ENCODE results near the gene MASP1. TPM values are rescaled to one million over a fixed set of nuclear protein-coding genes. Genes with fewer than 3 reads are reported as not detected.

The MASP1 gene
- total RNA-seq, 1 donor from 2014 or later, result not detected

DNA sequence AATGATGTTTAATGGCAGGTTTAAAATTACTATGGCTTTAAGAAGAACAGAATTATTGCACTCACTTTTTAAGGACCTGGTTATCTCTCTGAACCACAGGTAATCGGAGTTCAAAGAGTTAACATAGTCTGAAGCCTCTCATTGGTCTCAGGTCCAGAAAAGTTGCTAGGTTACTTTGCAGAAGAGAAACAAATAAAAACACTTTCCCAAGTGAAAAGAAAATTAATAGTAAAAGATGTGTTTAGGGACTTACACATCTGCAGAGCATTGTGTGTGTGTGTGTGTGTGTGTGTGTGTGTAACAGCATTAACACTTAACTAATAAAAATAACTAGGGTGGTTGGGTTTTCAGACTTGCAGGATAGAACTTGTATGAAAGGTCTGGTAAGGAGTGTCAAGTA, 1.0 kb downstream of the MASP1 start:
- H3K4me1 Mint-ChIP-seq (ENCODE audit: low read depth), result no peaks in the 10 kb centered on the region
- DNase-seq (ENCODE audit: low spot score), result no peak
- no peak overlapping the region for H3K4me3 Mint-ChIP-seq
- intact Hi-C loops (cut with micrococcal nuclease), result no loop called here
- peaks cover 28% of the 10 kb centered on the region for H3K27me3 Mint-ChIP-seq (ENCODE audit: insufficient read depth)
- no peaks in the 10 kb centered on the region for H3K9me3 Mint-ChIP-seq
- H3K27ac Mint-ChIP-seq, result no peak overlapping the region
- no peaks in the 10 kb centered on the region for H3K36me3 Mint-ChIP-seq (ENCODE audit: low read depth)

DNA sequence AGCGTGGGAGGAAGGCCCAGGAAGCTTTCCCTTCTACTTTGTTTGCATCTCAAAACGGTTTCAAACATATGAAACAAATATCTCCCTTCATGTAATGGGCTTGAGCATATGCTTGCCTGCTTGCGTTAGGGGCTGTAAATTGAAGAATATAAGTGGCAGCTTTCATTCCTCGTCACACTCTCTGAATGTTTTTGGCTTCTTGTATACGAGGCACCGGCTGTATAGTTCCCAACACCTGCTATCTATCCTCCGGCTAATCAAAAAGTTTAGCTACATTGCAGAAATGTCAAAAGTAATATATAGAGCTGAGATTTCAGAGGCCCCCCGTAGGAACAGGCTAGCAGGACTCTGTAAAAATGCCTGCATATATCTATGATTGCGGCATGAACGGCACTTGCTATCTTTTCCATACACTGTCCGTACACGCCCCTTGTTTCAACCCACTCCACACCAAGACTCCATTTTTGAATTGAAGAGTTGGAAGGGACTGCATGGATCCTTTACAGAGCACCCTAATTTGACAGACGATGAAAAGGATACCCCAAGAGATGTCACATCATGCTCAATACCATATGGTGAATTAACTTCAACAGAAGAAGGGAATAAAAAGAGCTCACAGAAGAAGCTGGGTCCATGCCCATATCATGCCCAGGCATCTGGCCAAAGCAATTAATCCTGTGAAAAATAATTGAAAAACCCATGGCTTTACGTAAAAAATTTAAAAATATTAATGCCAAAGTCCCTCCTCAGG, 2.5 kb downstream of the MASP1 start:
- Mint-ChIP-seq H3K4me1 (ENCODE audit: low read depth) (no peaks in the 10 kb centered on the region), H3K27me3 (ENCODE audit: insufficient read depth) (peaks cover 27% of the 10 kb centered on the region), H3K4me3 (no peak overlapping the region), H3K36me3 (ENCODE audit: low read depth) (no peaks in the 10 kb centered on the region), H3K9me3 (no peaks in the 10 kb centered on the region), H3K27ac (no peak overlapping the region)
- intact Hi-C loops (cut with micrococcal nuclease), result no loop called here
- no peak for DNase-seq (ENCODE audit: low spot score)

DNA sequence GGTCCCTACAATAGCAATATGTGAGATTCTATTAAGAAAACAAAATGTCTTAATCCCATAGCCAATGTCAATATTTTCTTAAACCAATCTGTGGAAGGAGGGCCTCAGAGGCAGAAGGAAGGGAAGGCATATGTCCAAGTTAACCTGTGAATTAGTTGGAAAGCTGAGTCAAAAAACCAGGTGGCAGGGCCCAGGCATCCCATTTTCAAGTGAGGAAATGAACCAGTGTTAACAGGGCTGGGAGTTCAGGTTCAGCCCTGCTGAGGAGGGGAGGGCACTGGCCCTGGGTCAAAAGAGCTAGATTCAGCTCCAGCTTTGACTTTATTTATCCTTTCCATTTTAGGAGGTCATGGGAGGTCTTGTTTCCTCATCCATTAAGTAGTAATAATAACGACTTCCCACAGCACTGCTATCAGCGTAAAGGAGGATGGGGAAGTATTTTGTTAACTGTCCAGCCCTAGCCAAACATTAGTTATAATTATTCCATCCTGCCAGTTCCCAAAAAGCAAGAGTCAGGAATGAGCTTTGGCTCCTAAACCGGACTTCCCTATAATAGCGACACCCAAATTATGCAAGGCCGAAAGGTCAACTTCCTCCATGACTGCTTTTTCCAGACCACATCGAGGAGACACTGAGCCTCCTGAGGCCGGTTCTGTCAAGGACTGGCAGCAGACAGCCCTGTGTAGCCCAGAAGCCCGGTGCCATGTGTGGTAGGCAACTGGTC, 3.2 kb downstream of the MASP1 start:
- intact Hi-C loops (cut with micrococcal nuclease), result no loop called here
- Mint-ChIP-seq H3K4me1 (ENCODE audit: low read depth) (no peaks in the 10 kb centered on the region), H3K27ac (no peak overlapping the region), H3K36me3 (ENCODE audit: low read depth) (no peaks in the 10 kb centered on the region), H3K4me3 (no peak overlapping the region), H3K9me3 (no peaks in the 10 kb centered on the region), H3K27me3 (ENCODE audit: insufficient read depth) (peaks cover 23% of the 10 kb centered on the region)
- no peak for DNase-seq (ENCODE audit: low spot score)

DNA sequence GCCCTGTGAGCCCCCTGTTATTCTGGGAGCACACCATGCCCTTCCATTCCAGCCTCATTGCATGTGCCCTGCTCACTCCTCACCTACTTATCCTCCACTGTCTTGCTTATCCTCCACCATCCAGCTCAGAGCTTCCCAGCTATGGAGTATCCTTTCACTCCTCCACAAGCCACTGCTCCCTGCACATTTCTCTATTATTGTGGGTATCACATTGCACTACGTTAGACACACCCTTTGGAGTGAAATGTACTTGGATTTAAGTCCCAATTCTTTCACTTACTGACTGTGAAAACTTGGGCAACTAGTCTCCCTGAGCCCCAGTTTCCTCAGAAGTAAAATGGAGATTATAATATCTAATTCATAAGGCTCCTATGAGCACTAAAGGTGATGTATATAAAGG, 4.3 kb downstream of the MASP1 start:
- H3K27me3 Mint-ChIP-seq (ENCODE audit: insufficient read depth), result peaks cover 26% of the 10 kb centered on the region
- H3K4me3 Mint-ChIP-seq, result no peak overlapping the region
- H3K4me1 Mint-ChIP-seq (ENCODE audit: low read depth), result no peaks in the 10 kb centered on the region
- no peak overlapping the region for H3K27ac Mint-ChIP-seq
- no peaks in the 10 kb centered on the region for H3K36me3 Mint-ChIP-seq (ENCODE audit: low read depth)
- no peaks in the 10 kb centered on the region for H3K9me3 Mint-ChIP-seq
- no peak for DNase-seq (ENCODE audit: low spot score)
- intact Hi-C loops (cut with micrococcal nuclease), result no loop called here

DNA sequence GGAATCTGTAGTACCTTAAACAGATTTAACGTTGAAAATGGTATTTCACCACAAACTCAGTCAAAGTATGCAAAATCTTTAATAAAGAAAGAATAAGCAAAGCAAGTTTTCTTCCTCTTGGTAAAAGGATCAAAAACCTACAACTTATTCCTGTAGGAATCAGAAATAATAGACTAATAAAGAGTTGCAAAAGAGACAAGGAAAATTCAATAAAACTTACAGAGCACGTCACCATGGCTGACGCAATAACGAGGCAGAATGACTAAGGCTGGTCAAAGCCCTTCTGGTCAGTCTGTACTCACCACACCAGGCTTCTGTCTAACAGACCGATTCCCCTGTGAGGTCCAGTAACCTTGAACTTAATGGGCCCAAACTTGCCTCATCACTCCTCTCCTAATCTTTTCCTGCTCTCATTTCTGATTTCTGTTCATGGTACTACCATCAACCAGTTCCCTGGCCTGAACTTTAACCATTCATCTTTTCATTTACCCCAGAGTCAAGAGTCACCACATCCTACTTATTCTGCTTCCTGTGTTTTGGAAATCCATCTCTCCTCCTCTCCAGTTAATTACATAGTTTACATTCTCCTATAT, 5.0 kb downstream of the MASP1 start:
- Mint-ChIP-seq H3K36me3 (ENCODE audit: low read depth) (no peaks in the 10 kb centered on the region), H3K4me3 (no peak overlapping the region), H3K4me1 (ENCODE audit: low read depth) (no peaks in the 10 kb centered on the region), H3K27me3 (ENCODE audit: insufficient read depth) (peaks cover 24% of the 10 kb centered on the region), H3K9me3 (no peaks in the 10 kb centered on the region), H3K27ac (no peak overlapping the region)
- intact Hi-C loops (cut with micrococcal nuclease), result no loop called here
- DNase-seq (ENCODE audit: low spot score), result no peak

DNA sequence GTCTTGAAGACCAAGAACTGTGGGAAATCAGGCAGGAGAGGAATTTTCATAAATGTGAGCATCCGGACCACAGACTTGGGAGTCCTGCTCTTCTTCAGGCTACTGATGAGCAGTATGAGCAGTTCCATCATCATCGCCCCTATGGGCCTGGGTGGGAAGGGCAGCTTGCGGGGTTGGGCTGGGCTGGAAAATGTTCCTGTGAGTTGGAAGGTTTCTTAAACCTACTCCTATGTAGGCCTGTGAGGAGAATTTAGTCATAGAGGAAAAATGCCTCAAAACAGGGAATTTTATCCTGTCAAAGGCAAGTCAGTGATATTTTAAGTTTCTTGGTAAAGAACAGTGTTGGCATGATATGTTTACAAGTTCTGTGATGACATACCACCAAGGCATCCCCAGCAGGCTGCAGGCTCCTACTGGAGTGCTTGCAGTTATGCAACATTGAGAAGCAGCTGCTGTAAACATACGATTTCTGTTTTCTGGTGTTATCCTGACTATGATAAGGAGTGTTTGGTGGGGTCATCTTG, 10.3 kb downstream of the MASP1 start:
- no peak overlapping the region for H3K27ac Mint-ChIP-seq
- intact Hi-C loops (cut with micrococcal nuclease), result no loop called here
- H3K4me1 Mint-ChIP-seq (ENCODE audit: low read depth), result no peaks in the 10 kb centered on the region
- no peaks in the 10 kb centered on the region for H3K9me3 Mint-ChIP-seq
- DNase-seq (ENCODE audit: low spot score), result no peak
- peaks cover 4% of the 10 kb centered on the region for H3K27me3 Mint-ChIP-seq (ENCODE audit: insufficient read depth)
- H3K4me3 Mint-ChIP-seq, result no peak overlapping the region
- H3K36me3 Mint-ChIP-seq (ENCODE audit: low read depth), result no peaks in the 10 kb centered on the region

DNA sequence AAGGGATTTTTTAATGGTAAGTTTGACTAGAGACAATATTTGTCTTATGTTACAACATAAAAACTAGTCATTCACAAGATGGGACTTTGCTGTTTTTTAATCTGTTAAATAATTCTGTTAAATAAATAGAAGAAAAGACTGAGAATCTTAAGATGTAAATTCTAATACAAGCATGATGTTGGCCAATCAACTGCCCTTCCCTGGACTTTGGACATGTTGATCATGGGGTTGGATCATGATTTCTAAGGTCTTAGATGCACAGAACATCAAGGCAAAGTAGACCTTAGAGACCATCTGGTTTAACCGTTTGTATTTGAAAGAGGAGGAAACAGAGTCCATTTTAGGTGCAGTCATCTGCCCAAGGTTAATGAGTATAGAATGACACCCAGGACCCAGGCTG, 10.9 kb downstream of the MASP1 start:
- H3K36me3 Mint-ChIP-seq (ENCODE audit: low read depth), result no peaks in the 10 kb centered on the region
- H3K27ac Mint-ChIP-seq, result no peak overlapping the region
- H3K27me3 Mint-ChIP-seq (ENCODE audit: insufficient read depth), result peaks cover 4% of the 10 kb centered on the region
- no peaks in the 10 kb centered on the region for H3K9me3 Mint-ChIP-seq
- no peak for DNase-seq (ENCODE audit: low spot score)
- H3K4me3 Mint-ChIP-seq, result no peak overlapping the region
- intact Hi-C loops (cut with micrococcal nuclease), result no loop called here
- H3K4me1 Mint-ChIP-seq (ENCODE audit: low read depth), result no peaks in the 10 kb centered on the region

DNA sequence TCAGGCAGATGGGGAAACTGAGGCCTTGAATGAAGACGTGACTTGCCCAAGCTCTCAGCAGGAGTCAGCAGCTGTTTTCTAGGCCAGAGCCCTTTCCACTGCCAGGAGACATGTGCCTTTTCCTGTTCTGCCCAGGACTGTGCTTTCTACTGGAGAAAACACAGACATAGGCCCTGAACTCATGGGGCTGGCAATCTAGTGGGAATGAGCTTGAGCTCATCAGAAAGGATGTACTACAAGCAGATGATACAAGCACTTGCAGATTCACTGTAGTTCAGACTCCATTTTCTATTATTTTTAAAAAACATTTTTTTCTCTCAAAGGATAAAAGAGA, 14.4 kb downstream of the MASP1 start:
- no peak for DNase-seq (ENCODE audit: low spot score)
- H3K36me3 Mint-ChIP-seq (ENCODE audit: low read depth), result no peaks in the 10 kb centered on the region
- H3K27ac Mint-ChIP-seq, result no peak overlapping the region
- no peaks in the 10 kb centered on the region for H3K9me3 Mint-ChIP-seq
- peaks cover 4% of the 10 kb centered on the region for H3K27me3 Mint-ChIP-seq (ENCODE audit: insufficient read depth)
- no peak overlapping the region for H3K4me3 Mint-ChIP-seq
- H3K4me1 Mint-ChIP-seq (ENCODE audit: low read depth), result no peaks in the 10 kb centered on the region
- intact Hi-C loops (cut with micrococcal nuclease), result no loop called here

DNA sequence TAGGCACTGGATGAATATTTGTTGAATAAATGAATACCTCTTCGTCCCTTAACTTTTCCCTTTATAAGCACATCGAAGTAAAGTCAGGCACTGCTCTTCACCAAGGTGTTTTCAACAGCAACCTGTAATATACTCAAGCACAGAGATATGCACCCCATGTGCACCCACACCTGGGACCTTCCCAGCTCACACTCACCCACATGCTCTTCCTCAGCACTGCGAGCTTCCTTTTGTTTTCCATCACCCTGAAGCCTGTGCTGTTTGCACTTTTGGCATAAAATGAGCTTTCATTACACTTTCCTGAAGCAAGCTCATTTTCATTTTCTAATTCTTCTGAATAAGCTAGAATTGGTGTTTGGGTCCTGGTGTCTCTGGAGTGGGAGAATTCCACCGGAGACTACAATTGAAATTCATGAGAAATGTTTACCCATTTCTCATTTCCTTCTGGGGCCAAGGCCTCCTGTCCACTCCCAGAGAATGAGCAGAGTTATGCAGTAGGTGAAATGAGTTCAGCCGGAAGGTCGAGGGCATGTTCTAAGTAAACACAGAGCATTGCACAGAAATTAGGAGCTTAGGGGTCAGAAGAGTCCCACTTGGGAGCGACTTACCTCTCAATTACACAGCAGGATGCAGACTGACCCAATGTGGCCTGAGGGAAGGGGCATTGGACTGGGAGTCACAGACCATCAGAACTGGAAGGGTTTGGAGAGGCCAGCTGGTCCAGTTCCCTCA, 15.0 kb downstream of the MASP1 start:
- Mint-ChIP-seq H3K27ac (no peak overlapping the region), H3K27me3 (ENCODE audit: insufficient read depth) (peaks cover 4% of the 10 kb centered on the region), H3K4me3 (no peak overlapping the region), H3K9me3 (no peaks in the 10 kb centered on the region), H3K4me1 (ENCODE audit: low read depth) (no peaks in the 10 kb centered on the region), H3K36me3 (ENCODE audit: low read depth) (no peaks in the 10 kb centered on the region)
- DNase-seq (ENCODE audit: low spot score), result no peak
- intact Hi-C loops (cut with micrococcal nuclease), result no loop called here

DNA sequence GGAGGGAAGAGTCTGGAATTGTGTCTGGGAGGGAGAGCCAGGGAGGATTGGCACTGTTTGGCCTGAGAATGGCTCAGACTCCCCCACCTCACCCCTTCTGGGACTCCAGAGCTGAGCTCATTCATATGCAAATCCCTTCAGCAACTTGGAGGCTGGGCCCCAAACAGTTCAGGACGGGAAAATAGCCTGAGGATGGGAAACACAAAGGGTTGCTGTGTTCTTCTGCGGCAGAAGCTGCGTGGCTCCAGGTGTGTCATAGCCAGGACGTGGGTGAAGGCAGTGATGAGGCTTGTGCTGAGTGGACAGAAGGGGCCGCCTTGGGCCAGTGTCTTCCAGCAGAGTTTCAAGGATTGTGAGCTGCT, 16.6 kb downstream of the MASP1 start:
- Mint-ChIP-seq H3K27ac (no peak overlapping the region), H3K36me3 (ENCODE audit: low read depth) (no peaks in the 10 kb centered on the region), H3K4me1 (ENCODE audit: low read depth) (no peaks in the 10 kb centered on the region), H3K9me3 (no peaks in the 10 kb centered on the region), H3K4me3 (no peak overlapping the region), H3K27me3 (ENCODE audit: insufficient read depth) (peaks cover 4% of the 10 kb centered on the region)
- no peak for DNase-seq (ENCODE audit: low spot score)
- intact Hi-C loops (cut with micrococcal nuclease), result no loop called here

DNA sequence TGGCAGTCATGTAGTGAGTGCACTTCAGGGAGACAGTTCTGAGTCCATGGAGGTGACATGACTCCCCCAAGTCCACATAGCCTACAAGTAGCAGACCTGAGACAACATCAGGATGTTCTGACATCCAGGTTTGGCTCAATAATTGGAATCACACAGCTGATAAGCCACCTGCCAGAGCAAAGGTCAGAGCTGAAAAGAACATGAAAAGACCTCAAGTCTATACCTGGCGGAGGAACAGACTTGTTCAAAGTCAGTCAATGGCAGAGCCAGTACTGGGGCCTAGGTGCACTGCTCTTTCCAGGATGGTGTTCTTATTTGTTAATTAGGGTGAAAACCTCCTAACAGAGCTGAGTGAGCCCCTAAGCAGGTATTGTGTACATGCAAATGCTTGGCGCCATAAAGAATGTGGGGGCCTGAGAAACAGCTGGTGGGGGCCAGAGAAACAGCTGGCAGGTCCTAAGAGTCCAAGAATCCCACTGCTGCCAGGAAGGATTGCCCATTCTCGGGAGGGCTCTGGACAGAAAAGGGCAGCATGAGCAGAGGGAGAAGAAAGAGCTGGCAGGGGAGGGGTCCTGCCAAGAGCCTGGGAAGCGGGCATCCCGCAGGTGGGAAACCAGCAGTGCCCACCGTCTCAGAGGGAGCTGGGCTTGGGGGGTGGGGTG, 17.1 kb downstream of the MASP1 start:
- Mint-ChIP-seq H3K4me3 (no peak overlapping the region), H3K27me3 (ENCODE audit: insufficient read depth) (peaks cover 4% of the 10 kb centered on the region), H3K9me3 (no peaks in the 10 kb centered on the region), H3K36me3 (ENCODE audit: low read depth) (no peaks in the 10 kb centered on the region), H3K4me1 (ENCODE audit: low read depth) (no peaks in the 10 kb centered on the region), H3K27ac (no peak overlapping the region)
- intact Hi-C loops (cut with micrococcal nuclease), result no loop called here
- DNase-seq (ENCODE audit: low spot score), result no peak

DNA sequence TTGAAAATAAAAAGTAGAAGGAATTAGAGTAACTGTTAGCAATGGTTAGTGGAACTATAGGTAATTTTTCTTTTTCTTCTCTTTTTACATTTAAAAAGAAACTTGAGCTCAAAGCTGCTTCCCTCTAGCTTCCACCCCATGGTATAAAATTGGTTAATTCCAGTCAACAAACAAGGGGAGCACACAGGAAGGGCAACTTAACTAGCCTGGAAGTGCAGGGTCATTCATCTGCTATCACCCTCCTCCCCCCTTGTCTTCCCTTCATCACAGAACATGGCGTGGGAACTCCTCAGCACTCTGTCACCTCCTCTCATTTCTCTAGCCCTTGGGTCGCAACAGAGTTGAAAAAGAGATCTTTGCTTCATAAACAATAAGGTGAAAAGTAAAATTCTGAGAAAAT, 20.0 kb downstream of the MASP1 start:
- peaks cover 6% of the 10 kb centered on the region for H3K27me3 Mint-ChIP-seq (ENCODE audit: insufficient read depth)
- intact Hi-C loops (cut with micrococcal nuclease), result no loop called here
- DNase-seq (ENCODE audit: low spot score), result no peak
- H3K27ac Mint-ChIP-seq, result no peak overlapping the region
- H3K9me3 Mint-ChIP-seq, result no peaks in the 10 kb centered on the region
- H3K4me3 Mint-ChIP-seq, result no peak overlapping the region
- H3K4me1 Mint-ChIP-seq (ENCODE audit: low read depth), result no peaks in the 10 kb centered on the region
- no peaks in the 10 kb centered on the region for H3K36me3 Mint-ChIP-seq (ENCODE audit: low read depth)

Measured in activated T-helper 1 cell treated with anti-CD3 and anti-CD28 coated beads, Interleukin-12 subunit alpha, Interleukin-12 subunit beta, Interleukin-2, Interleukin-4 antibody, amounts not matched to agents 30 ng/mL and 10 ng/mL and 1 ng/mL, durations not matched to agents 14 hours and 24 hours and 36 hours (primary cell).